Ishikawa (cell line): ENCODE results near the gene XIRP2.
A peak's percentile ranks its signal among the peaks of the same experiment; 100 is the strongest.

Experiments used
- CEBPB ChIP-seq: IDR thresholded peaks from 2 replicates; pipeline ENCODE4 v1.6.1; 2012
- CREB1 ChIP-seq: IDR thresholded peaks from 2 replicates; pipeline ENCODE4 v1.6.1; 2012; ENCODE audit warnings: low read depth
- EGR1 ChIP-seq: IDR thresholded peaks from 2 replicates; pipeline ENCODE4 v1.6.1; 2012
- EP300 ChIP-seq: IDR thresholded peaks from 2 replicates; pipeline ENCODE4 v1.6.1; 2012; ENCODE audit warnings: borderline replicate concordance
- FOXM1 ChIP-seq: IDR thresholded peaks from 2 replicates; pipeline ENCODE4 v1.6.1; 2012; ENCODE audit warnings: low read depth, borderline replicate concordance
- MAX ChIP-seq: IDR thresholded peaks from 2 replicates; pipeline ENCODE4 v1.6.1; 2012
- NFIC ChIP-seq: IDR thresholded peaks from 2 replicates; pipeline ENCODE4 v1.6.1; 2012
- RAD21 ChIP-seq: IDR thresholded peaks from 2 replicates; pipeline ENCODE4 v1.6.1; 2012; ENCODE audit warnings: low read depth
- REST ChIP-seq: IDR thresholded peaks from 2 replicates; pipeline ENCODE4 v1.6.1; 2012; ENCODE audit warnings: low read depth, mild to moderate bottlenecking
- TAF1 ChIP-seq: IDR thresholded peaks from 2 replicates; pipeline ENCODE4 v1.6.1; 2012; ENCODE audit warnings: low read depth, mild to moderate bottlenecking
- TCF12 ChIP-seq: IDR thresholded peaks from 2 replicates; pipeline ENCODE4 v1.6.1; 2012; ENCODE audit warnings: low read depth
- TEAD4 ChIP-seq: IDR thresholded peaks from 2 replicates; pipeline ENCODE4 v1.6.1; 2012
- USF1 ChIP-seq: IDR thresholded peaks from 2 replicates; pipeline ENCODE4 v1.6.1; 2012
- YY1 ChIP-seq: IDR thresholded peaks from 2 replicates; pipeline ENCODE4 v1.6.1; 2012; ENCODE audit warnings: low read depth
- ZBTB7A ChIP-seq: IDR thresholded peaks from 2 replicates; pipeline ENCODE4 v1.6.1; 2012; ENCODE audit warnings: low read depth

XIRP2 gene

GRCh38 chr2:167135706-167136105, 247.4 kb downstream of the XIRP2 start:
- TF ChIP-seq TEAD4, result no peak
- no peak for TF ChIP-seq NFIC
- TF ChIP-seq TCF12, result no peak
- no peak for TF ChIP-seq CEBPB

DNA sequence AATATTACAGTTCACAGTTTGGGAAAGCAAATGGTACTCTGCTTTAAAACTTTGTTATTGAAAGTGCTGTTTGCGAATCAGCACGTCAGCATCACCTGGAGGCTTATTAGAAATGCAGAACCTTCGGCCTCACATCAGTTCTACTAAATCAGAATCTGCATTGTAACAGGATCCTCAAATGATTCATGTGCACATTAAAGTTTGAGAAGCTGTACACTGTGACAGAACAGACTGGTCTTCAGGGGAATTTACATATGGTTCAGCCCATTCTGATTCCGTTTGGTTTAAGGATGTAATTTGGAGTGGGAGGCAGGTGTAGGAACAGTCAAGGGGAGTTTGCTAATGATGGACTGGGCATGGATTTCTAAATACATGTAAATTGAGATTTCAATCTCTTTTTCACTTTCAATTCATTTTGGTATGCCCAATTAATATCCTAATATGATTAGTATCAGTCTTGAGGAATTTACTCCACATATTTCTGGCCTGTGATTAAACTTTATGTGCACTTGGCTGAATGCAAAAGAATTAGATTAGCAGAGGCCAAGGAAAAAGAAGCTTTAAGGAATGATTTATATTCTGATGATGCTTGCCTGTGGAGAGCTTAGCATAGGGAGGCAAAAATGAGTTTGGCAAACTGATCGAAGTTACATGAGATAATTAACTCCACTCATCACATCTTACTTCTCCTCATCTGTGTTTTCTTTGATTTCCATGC, 248.8 kb downstream of the XIRP2 start:
- TF ChIP-seq FOXM1 (no peak), REST (no peak), RAD21 (no peak), NFIC (no peak), TCF12 (no peak), TAF1 (no peak), CREB1 (no peak), ZBTB7A (no peak), EGR1 (no peak)

- no peak for TF ChIP-seq EP300
- TF ChIP-seq FOXM1, result no peak
- no peak for TF ChIP-seq TEAD4
- TF ChIP-seq REST, result no peak
- no peak for TF ChIP-seq TCF12
- TF ChIP-seq CREB1, result no peak
- no peak for TF ChIP-seq EGR1
- no peak for TF ChIP-seq USF1
- no peak for TF ChIP-seq ZBTB7A
- TF ChIP-seq NFIC, result no peak
- no peak for TF ChIP-seq CEBPB
- TF ChIP-seq MAX, result no peak
- no peak for TF ChIP-seq RAD21
- TF ChIP-seq YY1, result no peak
These were observed 252.1 kb downstream of the XIRP2 start for GRCh38 chr2:167140330-167140729.

- TF ChIP-seq NFIC (peak; percentile 87), EGR1 (no peak), REST (no peak), EP300 (peak; percentile 65; the same call in 1 of the 2 replicates), FOXM1 (no peak), TAF1 (no peak), TEAD4 (peak; percentile 91), YY1 (no peak), CREB1 (no peak), TCF12 (peak; percentile 86), CEBPB (peak; percentile 16; the same call in 1 of the 2 replicates), RAD21 (no peak), USF1 (peak; percentile 83), MAX (peak; percentile 87), ZBTB7A (no peak)
These were observed 252.5 kb downstream of the XIRP2 start for GRCh38 chr2:167140767-167141166.

- TF ChIP-seq FOXM1 (no peak), CEBPB (no peak)
These were observed 254.3 kb downstream of the XIRP2 start for GRCh38 chr2:167142554-167142953.
